Lower leg skin (tissue), 3 donors: ENCODE data around the gene STK38.

Source experiments
- CTCF ChIP-seq, 3 donors: fragments of 450-650 bp; IDR thresholded peaks; one replicate each; pipeline ENCODE4 v1.5.1; 2016; ENCODE audit warnings: antibody characterized with exemption in 3 of 3, mild to moderate bottlenecking in 3 of 3, moderate library complexity in 2 of 3
- POLR2A ChIP-seq, 2 donors: fragments of 450-650 bp; IDR thresholded peaks; one replicate each; pipeline ENCODE4 v1.6.1; 2016 to 2017; ENCODE audit warnings: antibody characterized with exemption in 2 of 2, mild to moderate bottlenecking in 1 of 2, moderate library complexity in 1 of 2

- TF ChIP-seq CTCF (IDR thresholded peaks at IDR 0.05) (no peak), POLR2A (IDR thresholded peaks at IDR 0.05) (no peak)
Measured at GRCh38 chr6:36488221-36488620, 59.1 kb downstream of the STK38 start.
